Fibroblast of skin of left quadriceps (primary cell): Measurements from ENCODE around the gene SLC16A6.
A peak's percentile ranks its signal among the peaks of the same experiment; 100 is the strongest.
"Not testable (repeated sequence)": the region's sequence is repeated elsewhere in the genome, so short reads cannot be mapped to it uniquely, and the experiment has no call there.

Experiments used
- DNase-seq, 2 experiments: peaks; one replicate each; pipeline ENCODE4 v3.0.0-alpha.2; 2013; ENCODE audit warnings: low read depth in 2 of 2

SLC16A6 gene

DNA sequence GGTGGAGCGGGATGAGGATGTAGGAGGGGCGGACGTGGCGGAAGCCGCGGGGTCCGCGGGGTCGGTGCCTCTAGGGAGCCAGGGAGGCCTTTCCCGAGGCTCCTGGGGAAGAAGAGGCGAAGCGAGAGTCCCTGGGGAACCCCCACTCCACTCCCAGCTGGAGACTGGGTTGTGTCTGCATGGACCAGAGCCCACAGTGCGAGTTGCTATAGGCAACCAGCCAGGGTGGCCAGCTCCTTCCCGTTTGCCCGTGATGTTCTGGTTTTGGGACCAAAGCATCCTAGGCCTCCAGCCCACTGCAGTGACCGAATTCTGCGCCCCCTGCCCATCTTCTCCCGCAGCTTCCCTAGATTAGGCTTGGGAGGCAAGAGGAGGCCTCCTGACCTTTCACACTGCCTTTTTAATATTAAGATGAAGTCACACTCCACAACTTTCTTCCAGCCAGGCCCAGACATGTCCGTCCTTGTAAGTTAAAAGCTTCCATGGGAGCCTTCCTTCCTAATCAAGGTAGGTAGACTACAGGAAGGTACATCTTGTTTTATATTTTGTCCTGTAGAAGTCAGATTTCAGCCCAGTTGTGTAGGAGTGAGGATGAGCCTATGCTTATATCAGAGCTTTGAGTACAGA, 42.6 kb downstream of the SLC16A6 start:
- DNase-seq = peak; percentile 9 to 10

DNA sequence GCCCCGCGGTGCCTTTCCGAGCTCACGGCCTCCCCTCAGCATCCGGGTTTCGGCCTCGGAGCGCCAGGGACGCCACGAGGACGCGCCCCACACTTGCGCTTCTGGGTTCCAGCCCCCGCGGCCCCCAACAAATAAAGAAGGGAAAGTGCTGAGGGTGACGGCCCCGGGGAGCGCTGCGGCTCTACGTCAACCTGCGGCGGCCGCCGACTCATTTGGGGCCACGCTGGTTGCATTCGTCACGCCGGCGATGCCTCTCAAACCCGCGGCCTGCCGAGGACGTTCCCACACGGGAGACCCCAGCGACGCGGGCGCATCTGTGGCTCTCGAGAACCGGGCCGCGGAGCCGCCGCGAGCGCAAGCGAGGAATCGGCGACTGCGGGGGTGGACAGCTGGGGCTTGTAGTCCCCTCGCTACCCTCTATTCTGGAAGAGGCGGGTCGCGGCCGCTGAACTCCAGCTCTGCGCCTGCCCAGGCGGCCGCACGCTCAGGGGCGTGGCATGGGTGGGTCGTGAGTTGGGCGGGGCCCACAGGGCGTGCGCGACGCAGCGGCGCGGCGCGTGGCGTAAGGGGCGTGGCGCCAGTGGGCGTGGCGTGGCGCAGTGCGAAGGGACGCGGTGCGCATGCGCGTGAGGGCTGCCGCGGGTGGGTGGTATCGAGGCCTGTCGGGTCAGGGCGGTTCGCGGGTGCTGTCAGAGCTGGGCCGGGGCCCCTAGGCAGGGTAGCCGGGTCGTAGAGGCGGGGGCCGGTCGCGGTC, 43.3 kb downstream of the SLC16A6 start, which contains the start of gene AMZ2:
Gene AMZ2, plus strand, starts transcription at position 599 of the 754 bp plus-strand sequence. CDS start 2,145 bp downstream, outside the sequence.
- DNase-seq = peak; percentile 86

DNA sequence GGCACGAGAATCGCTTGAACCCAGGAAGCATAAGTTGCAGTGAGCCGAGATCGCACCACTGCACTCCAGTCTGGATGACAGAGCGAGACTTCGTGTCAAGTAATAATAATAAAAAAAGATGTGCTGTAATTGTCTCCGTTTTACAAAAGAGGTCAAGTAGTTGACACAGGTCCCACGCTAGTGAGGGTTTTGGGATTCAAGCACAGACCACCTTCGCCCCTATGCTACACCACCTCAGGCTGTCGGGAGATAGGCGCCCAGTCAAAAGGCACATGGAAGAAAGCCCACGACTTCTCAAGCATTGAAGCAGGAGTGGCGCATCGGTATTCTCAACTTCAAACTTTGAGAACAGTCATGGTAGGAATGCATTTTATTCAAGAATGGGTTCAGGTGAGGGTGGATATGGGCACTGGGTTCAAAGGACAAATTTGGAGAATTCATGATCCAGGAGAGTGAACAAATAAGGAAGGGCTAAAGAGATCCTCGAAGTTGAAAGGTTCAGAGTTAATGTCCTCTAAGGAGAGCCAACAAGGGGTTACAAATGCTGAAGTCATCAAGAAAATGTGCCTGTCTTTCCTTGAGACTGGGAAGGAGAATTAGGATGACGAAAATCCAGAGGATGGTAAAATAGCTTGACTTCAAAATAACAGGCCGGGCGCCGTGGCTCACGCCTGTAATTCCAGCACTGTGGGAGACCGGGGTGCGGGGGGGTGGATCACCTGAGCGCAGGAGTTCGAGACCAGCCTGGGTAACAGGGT, 44.5 kb downstream of the SLC16A6 start:
- DNase-seq = no peak

DNA sequence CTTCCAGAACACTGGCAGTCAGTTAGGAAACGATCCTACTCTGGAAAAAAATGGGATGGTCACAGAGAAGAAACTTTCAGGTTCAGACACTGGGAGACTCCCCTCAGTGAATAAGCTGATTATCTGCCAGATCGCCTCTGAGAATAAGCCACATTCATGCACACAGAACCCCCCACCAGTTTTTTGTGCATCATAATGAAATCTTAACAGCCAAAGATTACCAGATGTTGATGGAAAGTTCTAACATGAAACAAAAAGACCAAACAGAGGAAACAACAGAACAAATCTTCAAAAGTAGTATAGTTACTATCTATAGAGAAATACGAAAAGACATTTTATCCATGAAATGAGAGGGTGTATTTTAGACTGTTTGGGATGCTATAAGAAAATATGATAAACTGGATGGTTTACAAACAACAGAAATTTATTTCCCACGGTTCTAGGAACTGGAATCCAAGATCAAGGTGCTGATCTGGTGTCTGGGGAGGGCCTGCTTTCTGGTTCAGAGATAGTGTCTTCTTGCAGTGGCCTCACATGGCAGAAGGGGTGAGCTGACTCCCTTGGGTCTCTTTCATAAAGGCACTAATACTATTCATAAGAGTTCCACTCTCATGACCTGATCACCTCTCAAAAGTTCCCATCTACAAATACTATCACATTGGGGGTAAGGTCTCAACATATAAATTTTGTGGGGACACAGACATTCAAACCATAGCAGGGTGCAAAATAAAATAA, 51.1 kb downstream of the SLC16A6 start:
- no peak for DNase-seq

DNA sequence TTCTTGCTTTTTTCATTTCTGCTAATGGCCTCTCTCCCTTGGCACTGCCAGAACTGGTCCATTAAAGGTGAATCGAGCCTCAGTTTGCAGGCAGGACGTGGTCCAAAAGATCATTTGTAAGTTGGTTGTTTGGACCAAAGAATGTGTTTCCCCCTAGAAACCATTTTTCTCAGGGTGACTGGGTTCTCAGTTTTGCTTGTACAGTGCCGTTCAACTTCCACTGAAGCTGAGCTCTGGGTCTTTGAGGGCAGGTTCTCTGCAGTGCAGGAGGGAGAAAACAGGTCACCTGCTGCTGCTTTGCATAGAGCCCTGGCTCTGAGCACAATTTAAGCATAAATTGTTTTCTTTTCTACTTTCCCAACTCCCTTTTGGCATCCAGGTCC, 52.1 kb downstream of the SLC16A6 start:
- DNase-seq = no peak

DNA sequence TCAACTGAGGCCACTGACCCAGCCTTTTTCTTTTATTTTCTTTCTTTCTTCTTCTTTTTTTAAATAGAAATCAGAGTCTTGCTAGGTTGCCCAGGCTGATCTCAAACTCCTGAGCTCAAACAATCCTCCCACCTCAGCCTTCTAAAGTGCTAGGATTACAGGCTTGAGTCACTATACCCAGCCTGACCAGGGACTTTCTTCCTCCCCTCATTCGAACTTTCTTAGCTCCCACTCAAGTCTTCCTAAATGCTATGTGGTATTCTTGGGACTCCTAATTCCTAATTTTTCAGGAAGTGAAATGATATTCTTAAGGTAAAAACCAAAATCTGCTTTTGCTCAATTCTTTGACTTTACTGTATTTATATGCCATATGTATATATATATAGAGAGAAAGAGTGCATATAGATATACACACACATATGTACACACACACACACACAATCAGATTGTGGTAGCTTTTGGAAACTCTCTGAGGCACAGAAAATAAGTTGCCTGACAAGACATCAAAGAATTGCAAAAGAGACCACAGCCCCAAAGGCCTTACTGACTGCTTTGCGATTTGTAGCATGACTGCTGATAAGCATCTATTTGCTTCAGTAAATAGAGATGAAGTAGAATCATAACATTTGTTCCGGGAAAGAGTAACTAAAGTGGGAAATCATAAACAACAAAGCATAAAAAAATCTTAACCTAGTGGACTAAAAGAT, 52.6 kb downstream of the SLC16A6 start:
- no peak for DNase-seq

DNA sequence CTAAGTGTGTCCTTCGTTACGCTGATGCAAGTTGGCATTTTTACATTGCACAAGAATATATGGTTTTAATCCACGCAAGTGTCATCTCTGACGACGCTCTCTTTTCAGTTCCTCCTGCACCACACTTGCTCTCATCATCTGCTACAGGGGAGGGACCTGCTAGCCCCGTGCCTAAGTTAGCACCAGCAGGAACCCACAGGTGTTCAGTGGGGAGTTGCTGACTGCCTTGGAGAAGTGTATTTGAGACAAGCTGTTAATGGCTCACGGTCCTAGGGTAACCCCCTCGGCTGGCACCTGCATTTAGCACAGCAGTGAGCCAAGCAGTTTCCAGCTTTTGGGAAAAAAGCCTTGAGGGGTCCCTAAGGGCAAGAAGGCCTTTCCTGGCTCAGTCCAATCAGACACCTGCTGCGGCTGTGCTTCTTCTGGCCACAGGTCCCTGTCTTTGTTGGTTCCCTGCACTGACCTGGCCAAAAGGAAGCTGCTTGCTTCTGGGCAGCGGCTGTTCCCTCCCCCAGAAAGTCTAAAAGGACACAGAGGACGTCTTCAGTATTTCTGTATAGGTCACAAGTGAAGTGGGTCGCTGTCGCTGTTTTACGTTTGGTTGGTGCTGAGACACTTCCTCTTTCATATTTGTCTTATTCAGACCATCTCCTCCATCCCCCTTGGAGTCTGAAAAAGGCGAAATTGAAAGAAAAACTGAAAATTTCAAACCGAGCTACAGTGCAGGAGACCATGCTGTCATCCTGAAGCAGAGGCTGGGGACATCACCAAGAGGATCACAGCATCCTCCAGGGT, 53.4 kb downstream of the SLC16A6 start:
- not testable (repeated sequence) for DNase-seq

DNA sequence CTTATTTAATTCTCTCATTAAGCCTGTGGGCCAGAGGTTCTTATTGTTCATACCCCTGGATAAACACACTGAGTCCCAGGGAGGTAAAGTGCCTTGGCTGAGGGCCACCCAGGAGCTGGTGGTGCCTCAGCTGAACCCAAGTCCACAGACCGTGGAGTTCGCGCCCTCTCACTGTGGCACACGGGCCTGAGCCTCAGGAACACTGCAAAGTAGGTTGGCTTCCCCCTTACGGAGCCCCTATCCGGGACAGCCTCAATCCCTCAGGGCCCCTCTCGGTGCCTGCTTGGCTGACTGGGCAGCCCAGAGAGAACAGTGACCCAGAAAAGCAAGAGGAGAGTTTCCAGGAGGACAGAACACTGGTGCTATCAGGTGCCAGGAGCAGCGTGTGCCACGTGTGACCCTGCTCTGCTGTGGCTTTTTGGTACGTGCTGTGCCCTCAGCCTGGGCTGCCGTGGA, 55.6 kb downstream of the SLC16A6 start:
- not testable (repeated sequence) for DNase-seq

DNA sequence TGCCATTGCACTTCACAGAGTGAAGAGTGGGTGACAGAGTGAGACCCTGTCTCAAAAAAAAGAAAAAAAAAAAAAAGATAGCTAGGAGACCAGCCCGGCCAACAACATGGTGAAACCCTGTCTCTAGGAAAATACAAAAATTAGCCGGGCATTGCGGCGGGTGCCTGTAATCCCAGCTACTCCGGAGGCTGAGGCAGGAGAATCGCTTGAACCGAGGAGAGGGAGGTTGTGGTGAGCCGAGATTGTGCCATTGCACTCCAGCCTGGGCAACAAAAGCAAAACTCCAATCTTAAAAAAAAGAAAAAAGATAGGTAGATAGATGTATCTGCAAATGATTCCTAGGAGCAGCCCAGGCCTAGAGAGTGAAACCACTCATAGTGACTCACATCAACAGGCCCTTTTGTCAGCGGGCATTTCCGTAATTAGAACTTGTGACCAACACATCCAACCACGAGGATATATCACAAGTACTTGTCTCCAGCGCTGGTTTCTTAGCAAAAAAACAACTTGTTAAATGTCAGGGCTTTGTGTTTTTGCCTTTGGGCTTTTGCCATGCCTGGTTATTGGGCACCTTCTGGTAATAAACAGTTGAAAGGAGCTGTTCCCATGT, 56.1 kb downstream of the SLC16A6 start:
- peak; percentile 10 to 12 for DNase-seq

DNA sequence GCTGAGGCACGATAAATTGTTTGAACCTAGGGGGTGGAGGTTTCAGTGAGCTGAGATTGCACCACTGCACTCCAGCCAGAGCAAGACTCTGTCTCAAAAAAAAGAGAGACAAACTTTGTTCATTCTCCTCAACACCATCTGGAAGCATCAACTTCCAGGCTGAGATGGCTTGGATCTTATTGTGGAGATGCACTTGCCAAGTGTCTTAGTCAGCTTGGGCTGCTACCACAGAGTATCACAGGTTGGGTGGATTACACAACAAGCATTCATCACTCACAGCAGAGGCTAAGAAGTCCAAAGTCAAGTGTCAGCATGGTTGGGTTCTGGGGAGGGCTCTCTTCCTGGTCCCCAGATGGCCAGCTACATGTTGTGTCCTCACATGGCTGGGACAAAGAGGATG, 58.2 kb downstream of the SLC16A6 start:
- not testable (repeated sequence) for DNase-seq

DNA sequence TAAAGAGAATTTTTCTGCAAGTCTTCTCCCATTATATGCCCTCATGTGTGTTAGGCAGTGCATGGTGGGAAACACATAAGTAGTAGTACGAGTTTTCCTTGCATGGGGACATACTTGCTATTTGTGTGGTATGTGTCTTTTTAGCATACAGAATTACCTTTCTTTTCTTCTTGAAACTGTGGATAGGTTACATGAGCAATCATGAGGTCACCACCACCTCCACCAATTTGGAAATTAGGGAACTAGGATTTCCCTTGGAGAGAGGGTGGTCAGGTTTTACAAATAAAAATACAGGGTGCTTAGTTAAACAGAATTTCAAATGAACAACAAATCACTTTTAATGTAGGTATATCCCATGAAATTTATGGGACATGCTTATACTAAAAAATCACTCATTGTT, 59.4 kb downstream of the SLC16A6 start:
- no peak for DNase-seq

DNA sequence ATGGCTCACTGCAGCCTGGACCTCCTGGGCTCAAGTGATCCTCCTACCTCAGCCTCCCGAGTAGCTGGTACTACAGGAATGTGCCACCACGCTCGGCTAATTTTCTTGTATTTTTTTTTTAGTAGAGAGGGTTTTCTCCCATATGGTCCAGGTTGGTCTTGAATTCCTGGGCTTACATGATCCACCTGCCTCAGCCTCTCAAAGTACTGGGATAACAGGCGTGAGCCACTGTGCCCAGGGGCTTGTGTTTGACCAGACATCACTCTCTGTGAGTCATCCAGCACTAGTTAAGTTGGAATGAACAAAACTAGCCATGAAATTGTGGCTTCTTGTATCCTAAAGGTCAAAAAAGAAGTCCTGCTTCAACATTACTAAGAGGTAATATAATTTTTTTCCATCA, 59.8 kb downstream of the SLC16A6 start:
- DNase-seq = not testable (repeated sequence)

DNA sequence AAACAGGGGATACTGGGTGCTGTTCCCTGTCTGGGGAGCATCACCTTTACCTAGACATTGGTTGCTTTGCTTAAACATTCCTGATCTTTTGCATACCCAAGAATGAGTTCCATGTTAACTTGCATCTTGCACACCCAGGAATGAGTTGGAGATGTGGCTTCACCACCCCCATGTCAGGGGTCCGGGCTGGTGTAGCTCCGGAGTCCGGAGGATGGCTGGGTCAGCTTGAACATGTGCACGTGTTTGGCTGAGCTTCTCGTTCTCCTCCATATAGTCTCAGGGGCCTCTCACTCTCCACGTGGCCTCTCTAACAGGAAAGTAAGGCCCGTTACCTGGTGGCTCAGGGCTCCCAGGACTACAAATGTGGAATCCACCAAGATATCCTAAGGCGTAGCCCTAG, 61.3 kb downstream of the SLC16A6 start:
- no peak for DNase-seq

DNA sequence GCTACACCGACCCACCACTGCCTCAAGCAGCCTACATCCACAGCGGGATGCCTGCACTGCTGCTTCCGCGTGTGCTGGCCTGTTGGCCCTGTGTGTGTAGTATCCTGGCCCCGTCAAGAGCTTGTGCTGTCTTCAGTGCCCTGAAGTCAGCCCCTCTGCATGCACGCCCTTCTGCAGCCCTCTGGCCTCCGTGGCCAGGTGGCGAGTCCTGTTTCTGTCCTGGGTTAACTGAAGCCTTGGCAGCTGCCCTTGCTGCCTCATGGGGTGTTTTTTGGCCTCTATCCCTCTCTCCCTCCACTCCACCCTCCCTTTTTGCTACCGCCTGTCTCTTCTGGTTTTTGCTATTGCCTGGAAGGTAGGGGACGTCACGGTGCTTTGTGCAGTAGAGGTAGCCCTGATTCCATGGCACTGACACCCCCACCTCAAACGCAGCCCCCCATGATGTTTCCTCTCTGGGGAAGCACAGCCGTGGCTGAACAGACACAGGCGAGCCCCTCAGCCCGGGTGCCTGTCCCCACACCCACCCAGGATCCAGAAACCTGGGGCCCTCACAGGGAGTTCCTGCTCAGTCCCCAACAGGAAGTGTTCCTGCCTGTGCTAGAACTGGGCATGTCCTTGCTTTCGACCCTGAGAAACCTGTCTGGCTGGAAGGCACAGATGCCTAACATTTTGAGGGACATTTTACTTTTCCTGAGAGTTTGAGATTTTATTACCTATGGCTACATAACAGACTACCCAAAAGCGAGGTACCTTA, 61.9 kb downstream of the SLC16A6 start:
- no peak for DNase-seq

DNA sequence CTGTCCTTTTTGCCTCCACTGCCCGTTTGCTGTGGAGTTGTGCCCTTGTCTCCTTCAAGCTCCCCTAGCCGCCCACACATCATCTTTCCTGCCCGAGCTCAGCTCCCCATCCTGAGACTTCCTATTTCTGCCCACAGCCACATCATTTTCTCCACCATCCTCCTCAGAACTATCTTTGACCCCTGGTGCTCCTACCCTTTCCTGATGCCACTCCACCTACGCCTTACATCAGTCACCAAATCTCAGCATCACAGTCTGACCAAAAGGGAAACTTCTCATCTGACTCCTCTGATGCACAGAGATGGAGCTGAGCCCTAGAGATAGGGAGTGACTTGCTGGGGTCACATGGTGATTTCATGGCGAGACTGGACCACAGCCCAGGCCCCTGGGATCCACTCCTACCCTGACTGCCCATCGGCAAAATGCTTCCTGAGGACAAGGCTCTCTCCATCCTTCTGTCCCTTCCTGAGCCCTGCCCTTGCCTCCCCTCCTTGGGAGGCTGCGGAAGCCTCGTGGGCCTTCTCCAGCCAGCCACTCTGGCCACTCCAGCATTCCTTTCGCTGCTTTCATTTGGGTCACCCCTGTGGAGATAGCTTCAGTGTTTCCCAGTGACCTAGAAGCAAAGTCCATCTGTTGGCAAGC, 62.8 kb downstream of the SLC16A6 start:
- DNase-seq = not testable (repeated sequence)

DNA sequence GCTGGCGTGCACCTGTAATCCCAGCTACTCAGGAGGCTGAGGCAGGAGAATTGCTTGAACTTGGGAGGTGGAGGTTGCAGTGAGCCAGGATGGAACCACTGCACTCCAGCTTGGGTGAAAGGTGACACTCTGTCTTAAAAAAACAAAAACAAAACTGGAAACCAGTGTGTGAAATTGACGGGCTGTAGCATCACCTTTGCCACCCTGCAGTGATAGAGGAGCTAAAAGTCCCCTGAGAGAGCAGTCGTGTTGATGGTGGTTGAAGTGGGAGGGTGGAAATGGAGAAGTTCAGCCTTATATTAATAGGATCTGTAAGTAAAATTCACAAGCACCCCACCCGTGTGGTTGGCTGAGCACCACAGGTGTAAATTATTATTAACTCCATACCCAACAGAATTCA, 65.9 kb downstream of the SLC16A6 start:
- not testable (repeated sequence) for DNase-seq

DNA sequence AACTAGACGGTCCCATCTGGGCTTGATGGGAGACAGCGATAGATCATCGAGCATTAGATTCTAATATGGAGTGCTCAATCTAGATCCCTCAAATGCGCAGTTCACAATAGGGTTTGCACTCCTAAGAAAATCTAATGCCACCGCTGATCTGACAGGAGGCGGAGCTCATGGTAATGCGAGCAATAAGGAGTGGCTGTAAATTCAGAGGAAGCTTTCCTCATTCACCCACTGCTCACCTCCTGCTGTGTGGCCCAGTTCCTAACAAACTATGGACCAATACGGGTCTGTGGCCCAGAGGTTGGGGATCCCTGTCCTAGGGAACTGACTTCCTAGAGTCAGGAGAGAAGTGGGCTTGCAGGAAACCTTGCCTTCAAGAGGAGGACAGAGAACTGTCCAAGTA, 68.3 kb downstream of the SLC16A6 start:
- DNase-seq = no peak

DNA sequence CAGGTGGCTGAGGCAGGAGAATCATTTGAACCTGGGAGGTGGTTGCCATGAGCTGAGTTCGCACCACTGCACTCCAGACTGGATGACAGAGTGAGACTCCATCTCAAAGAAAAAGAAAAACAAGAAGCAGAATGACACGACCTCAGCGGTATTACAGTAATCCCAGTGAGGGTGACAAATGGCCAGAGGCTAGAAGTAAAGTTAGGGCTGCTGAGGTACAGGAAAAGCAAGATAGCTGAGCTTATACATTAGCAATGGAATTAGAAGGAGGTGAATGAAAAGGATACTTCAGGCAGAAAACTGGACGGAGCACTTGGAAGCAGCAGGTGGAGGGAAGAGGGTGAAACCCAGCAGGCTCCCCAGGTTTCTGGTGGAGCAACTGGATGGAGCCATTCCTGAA, 69.1 kb downstream of the SLC16A6 start:
- no peak for DNase-seq

DNA sequence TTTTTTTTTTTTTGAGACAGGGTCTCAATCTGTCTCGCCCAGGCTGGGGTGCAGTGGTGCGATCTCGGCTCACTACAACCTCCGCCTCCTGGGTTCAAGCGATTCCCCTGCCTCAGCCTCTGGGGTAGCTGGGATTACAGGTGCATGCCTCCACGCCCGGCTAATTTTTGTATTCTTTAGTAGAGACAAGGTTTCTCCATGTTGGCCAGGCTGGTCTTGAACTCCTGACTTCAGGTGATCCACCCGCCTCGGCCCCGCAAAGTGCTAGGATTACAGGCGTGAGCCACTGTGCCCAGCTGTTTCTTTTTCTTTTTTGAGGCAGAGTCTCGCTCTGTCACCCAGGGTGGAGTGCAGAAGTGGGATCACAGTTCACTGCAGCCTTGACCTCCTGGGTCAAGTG, 70.1 kb downstream of the SLC16A6 start:
- not testable (repeated sequence) for DNase-seq
